ENCODE data around the gene TRAPPC12.

The TRAPPC12 gene

GRCh38 chr2:3465844-3466481 is 86.5 kb downstream of the TRAPPC12 start:
- no peak for DNase-seq (ENCODE audit: low read depth in 4 of 4, low spot score in 1 of 4)

- no peak for DNase-seq (ENCODE audit: low read depth in 4 of 4, low spot score in 1 of 4)
Observed at GRCh38 chr2:3466482-3466863, 87.0 kb downstream of the TRAPPC12 start.

GRCh38 chr2:3466966-3467365 is 87.5 kb downstream of the TRAPPC12 start:
- DNase-seq (ENCODE audit: low read depth in 4 of 4, low spot score in 1 of 4): no peak

GRCh38 chr2:3467654-3468053 is 88.2 kb downstream of the TRAPPC12 start:
- DNase-seq (ENCODE audit: low read depth in 4 of 4, low spot score in 1 of 4): no peak

- DNase-seq (ENCODE audit: low read depth in 4 of 4, low spot score in 1 of 4): no peak
Observed at GRCh38 chr2:3468296-3468988, 88.9 kb downstream of the TRAPPC12 start.

- no peak for DNase-seq (ENCODE audit: low read depth in 4 of 4, low spot score in 1 of 4)
Observed at GRCh38 chr2:3469486-3469885, 90.0 kb downstream of the TRAPPC12 start.

GRCh38 chr2:3470166-3470651 is 90.7 kb downstream of the TRAPPC12 start:
- DNase-seq (ENCODE audit: low read depth in 4 of 4, low spot score in 1 of 4): no peak

- no peak for DNase-seq (ENCODE audit: low read depth in 4 of 4, low spot score in 1 of 4)
Observed at GRCh38 chr2:3470856-3471737, 91.6 kb downstream of the TRAPPC12 start.

GRCh38 chr2:3472296-3472695 is 92.8 kb downstream of the TRAPPC12 start:
- no peak for DNase-seq (ENCODE audit: low read depth in 4 of 4, low spot score in 1 of 4)

- DNase-seq (ENCODE audit: low read depth in 4 of 4, low spot score in 1 of 4): no peak
Observed at GRCh38 chr2:3472966-3473365, 93.5 kb downstream of the TRAPPC12 start.

GRCh38 chr2:3475771-3476170 is 96.3 kb downstream of the TRAPPC12 start:
- DNase-seq (ENCODE audit: low read depth in 4 of 4, low spot score in 1 of 4): no peak

- DNase-seq (ENCODE audit: low read depth in 4 of 4, low spot score in 1 of 4): no peak
Observed at GRCh38 chr2:3476321-3476984, 97.0 kb downstream of the TRAPPC12 start.

- DNase-seq (ENCODE audit: low read depth in 4 of 4, low spot score in 1 of 4): no peak
Observed at GRCh38 chr2:3476985-3477327, 97.5 kb downstream of the TRAPPC12 start.

GRCh38 chr2:3478846-3479385 is 99.4 kb downstream of the TRAPPC12 start:
- DNase-seq (ENCODE audit: low read depth in 4 of 4, low spot score in 1 of 4): no peak

- DNase-seq (ENCODE audit: low read depth in 4 of 4, low spot score in 1 of 4): no peak
Observed at GRCh38 chr2:3479430-3480320, 100.2 kb downstream of the TRAPPC12 start.

GRCh38 chr2:3480352-3481010 is 101.0 kb downstream of the TRAPPC12 start:
- no peak for DNase-seq (ENCODE audit: low read depth in 4 of 4, low spot score in 1 of 4)

GRCh38 chr2:3481011-3481400 is 101.5 kb downstream of the TRAPPC12 start:
- no peak for DNase-seq (ENCODE audit: low read depth in 4 of 4, low spot score in 1 of 4)

GRCh38 chr2:3481736-3482362 is 102.4 kb downstream of the TRAPPC12 start:
- DNase-seq (ENCODE audit: low read depth in 4 of 4, low spot score in 1 of 4): no peak

GRCh38 chr2:3482363-3482821 is 102.9 kb downstream of the TRAPPC12 start:
- DNase-seq (ENCODE audit: low read depth in 4 of 4, low spot score in 1 of 4): no peak
